Measurements from ENCODE around the gene ZCCHC14. TPM values are rescaled to one million over a fixed set of nuclear protein-coding genes. Genes with fewer than 3 reads are reported as not detected.
A peak's percentile ranks its signal among the peaks of the same experiment; 100 is the strongest.
"Not testable (repeated sequence)": the region's sequence is repeated elsewhere in the genome, so short reads cannot be mapped to it uniquely, and the experiment has no call there.

The ZCCHC14 gene
- total RNA-seq, 1 experiment from 2014 or later: 27.7 TPM

GRCh38 chr16:87489434-87490045 is 3.3 kb downstream of the ZCCHC14 start:
- Histone ChIP-seq H3K79me2 (ENCODE audit: insufficient read depth, low read length) (peaks cover 14% of the 10 kb centered on the region; the same call in 1 of the 2 replicates), H3K79me1 (ENCODE audit: insufficient read depth, low read depth, low read length, poor library complexity, severe bottlenecking) (no peaks in the 10 kb centered on the region), H3K18ac (ENCODE audit: insufficient read length, low read depth, low read length) (no peak overlapping the region), H3K4ac (ENCODE audit: low read depth, low read length) (no peak overlapping the region), H3K27me3 (ENCODE audit: insufficient read depth, low read length) (no peaks in the 10 kb centered on the region), H3K9me3 (ENCODE audit: control insufficient read depth, low read depth, low read length) (no peaks in the 10 kb centered on the region), H4K5ac (ENCODE audit: insufficient read length, low read depth, low read length) (no peak overlapping the region), H4K91ac (ENCODE audit: insufficient read length, low read depth, low read length) (no peak overlapping the region), H2BK120ac (ENCODE audit: low read depth, low read length, poor library complexity, severe bottlenecking) (no peak overlapping the region), H2BK5ac (ENCODE audit: insufficient read length, low read length) (no peak overlapping the region), H3K56ac (ENCODE audit: insufficient read length, low read depth, low read length) (no peak overlapping the region), H3K14ac (ENCODE audit: insufficient read depth, low read length) (no peak overlapping the region), H2BK20ac (ENCODE audit: low read depth, low read length, poor library complexity, severe bottlenecking) (no peak overlapping the region), H3T11ph (ENCODE audit: low read length) (no peak overlapping the region), H3K4me1 (ENCODE audit: insufficient read depth, low read length) (no peaks in the 10 kb centered on the region; the same call in 1 of the 2 replicates), H3K9ac (ENCODE audit: extremely low read depth, insufficient read length, low read length) (no peak overlapping the region), H3K23ac (ENCODE audit: insufficient read length, low read depth, low read length) (no peak overlapping the region), H2AFZ (ENCODE audit: low read length) (no peak overlapping the region), H4K8ac (replicated peaks; ENCODE audit: insufficient read length, low read depth, low read length) (no peak overlapping the region), H3K23me2 (ENCODE audit: insufficient read length, low read depth, low read length, poor library complexity, severe bottlenecking) (peaks cover 5% of the 10 kb centered on the region), H2BK15ac (ENCODE audit: low read depth, low read length) (no peak overlapping the region), H4K20me1 (ENCODE audit: control insufficient read depth, insufficient read depth, insufficient read length) (no peaks in the 10 kb centered on the region), H3K27ac (ENCODE audit: insufficient read length, low read depth, low read length) (no peak overlapping the region), H2AK5ac (ENCODE audit: insufficient read length, low read length) (no peak overlapping the region), H3K4me2 (ENCODE audit: insufficient read depth, insufficient read length, low read length) (no peak overlapping the region), H2BK12ac (ENCODE audit: insufficient read length, low read depth, low read length) (no peak overlapping the region)
- whole genome bisulfite sequencing (ENCODE audit: extremely low coverage, insufficient read length, low lambda C conversion rate): no CpG with 5 or more reads among the region's 6 CpGs
- peaks cover 32 to 41% of the 10 kb centered on the region in 2 experiments for H3K4me1 Mint-ChIP-seq
- peak overlapping the region in 1 of 3 experiments; percentile 18; a peak in 1 of 7 replicates for H3K27ac Mint-ChIP-seq
- no peaks in the 10 kb centered on the region for H3K9me3 Mint-ChIP-seq
- DNase-seq: no peak
- H3K36me3 Mint-ChIP-seq (ENCODE audit: insufficient read depth in 1 of 3, low read depth in 3 of 3): peaks cover 3 to 9% (median 5%) of the 10 kb centered on the region in 3 experiments; a peak in 6 of 7 replicates
- no peaks in the 10 kb centered on the region for H3K27me3 Mint-ChIP-seq (ENCODE audit: low read depth)
- TF ChIP-seq, protein P1, sequence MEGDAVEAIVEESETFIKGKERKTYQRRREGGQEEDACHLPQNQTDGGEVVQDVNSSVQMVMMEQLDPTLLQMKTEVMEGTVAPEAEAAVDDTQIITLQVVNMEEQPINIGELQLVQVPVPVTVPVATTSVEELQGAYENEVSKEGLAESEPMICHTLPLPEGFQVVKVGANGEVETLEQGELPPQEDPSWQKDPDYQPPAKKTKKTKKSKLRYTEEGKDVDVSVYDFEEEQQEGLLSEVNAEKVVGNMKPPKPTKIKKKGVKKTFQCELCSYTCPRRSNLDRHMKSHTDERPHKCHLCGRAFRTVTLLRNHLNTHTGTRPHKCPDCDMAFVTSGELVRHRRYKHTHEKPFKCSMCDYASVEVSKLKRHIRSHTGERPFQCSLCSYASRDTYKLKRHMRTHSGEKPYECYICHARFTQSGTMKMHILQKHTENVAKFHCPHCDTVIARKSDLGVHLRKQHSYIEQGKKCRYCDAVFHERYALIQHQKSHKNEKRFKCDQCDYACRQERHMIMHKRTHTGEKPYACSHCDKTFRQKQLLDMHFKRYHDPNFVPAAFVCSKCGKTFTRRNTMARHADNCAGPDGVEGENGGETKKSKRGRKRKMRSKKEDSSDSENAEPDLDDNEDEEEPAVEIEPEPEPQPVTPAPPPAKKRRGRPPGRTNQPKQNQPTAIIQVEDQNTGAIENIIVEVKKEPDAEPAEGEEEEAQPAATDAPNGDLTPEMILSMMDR (conservative IDR thresholded peaks at IDR 0.05): no peak
- H3K4me3 Mint-ChIP-seq: peak overlapping the region; percentile 21 to 87; a peak in 3 of 5 replicates

DNA sequence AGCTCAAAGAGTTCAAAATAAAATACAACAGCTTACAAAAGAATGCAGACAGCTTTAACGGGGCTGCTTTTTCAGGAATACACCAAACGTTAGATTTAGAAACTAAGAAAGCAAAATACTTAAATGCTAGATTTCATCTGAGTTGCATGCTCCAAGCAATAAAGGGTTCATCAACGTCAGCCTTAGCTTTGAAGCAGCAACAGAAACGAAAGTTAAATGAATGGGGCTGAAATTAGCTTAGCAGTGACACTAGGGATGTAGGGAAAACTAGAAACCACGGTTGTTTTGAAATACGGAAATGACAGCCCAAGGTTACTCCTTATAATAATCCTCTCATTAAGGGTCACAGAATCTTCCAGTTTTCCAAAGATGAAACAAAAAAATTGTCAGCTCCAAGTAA is 3.9 kb downstream of the ZCCHC14 start:
- not testable (repeated sequence) for H4K5ac ChIP-seq (ENCODE audit: insufficient read length, low read depth, low read length); H3K27me3 Mint-ChIP-seq (ENCODE audit: low read depth); H3T11ph ChIP-seq (ENCODE audit: low read length); DNase-seq; H3K18ac ChIP-seq (ENCODE audit: insufficient read length, low read depth, low read length); H3K9me3 Mint-ChIP-seq; H3K4me2 ChIP-seq (ENCODE audit: insufficient read depth, insufficient read length, low read length); H3K27me3 ChIP-seq (ENCODE audit: insufficient read depth, low read length); H3K56ac ChIP-seq (ENCODE audit: insufficient read length, low read depth, low read length); H2BK20ac ChIP-seq (ENCODE audit: low read depth, low read length, poor library complexity, severe bottlenecking); H2BK5ac ChIP-seq (ENCODE audit: insufficient read length, low read length); H3K9me3 ChIP-seq (ENCODE audit: control insufficient read depth, low read depth, low read length); H2BK15ac ChIP-seq (ENCODE audit: low read depth, low read length); H3K27ac Mint-ChIP-seq; H2BK12ac ChIP-seq (ENCODE audit: insufficient read length, low read depth, low read length); H3K14ac ChIP-seq (ENCODE audit: insufficient read depth, low read length); H2BK120ac ChIP-seq (ENCODE audit: low read depth, low read length, poor library complexity, severe bottlenecking); H3K4me1 ChIP-seq (ENCODE audit: insufficient read depth, low read length); H3K4ac ChIP-seq (ENCODE audit: low read depth, low read length); H2AFZ ChIP-seq (ENCODE audit: low read length); H4K20me1 ChIP-seq (ENCODE audit: control insufficient read depth, insufficient read depth, insufficient read length); H3K79me1 ChIP-seq (ENCODE audit: insufficient read depth, low read depth, low read length, poor library complexity, severe bottlenecking); H3K23me2 ChIP-seq (ENCODE audit: insufficient read length, low read depth, low read length, poor library complexity, severe bottlenecking); H2AK5ac ChIP-seq (ENCODE audit: insufficient read length, low read length); H3K9ac ChIP-seq (ENCODE audit: extremely low read depth, insufficient read length, low read length); H3K23ac ChIP-seq (ENCODE audit: insufficient read length, low read depth, low read length); H3K27ac ChIP-seq (ENCODE audit: insufficient read length, low read depth, low read length); H4K91ac ChIP-seq (ENCODE audit: insufficient read length, low read depth, low read length); H4K8ac ChIP-seq (replicated peaks; ENCODE audit: insufficient read length, low read depth, low read length); H3K36me3 Mint-ChIP-seq (ENCODE audit: insufficient read depth in 1 of 3, low read depth in 3 of 3); H3K4me3 Mint-ChIP-seq
- no CpG with 5 or more reads among the region's 6 CpGs for WGBS (ENCODE audit: extremely low coverage, insufficient read length, low lambda C conversion rate)
- peaks cover 14% of the 10 kb centered on the region; the same call in 1 of the 2 replicates for H3K79me2 ChIP-seq (ENCODE audit: insufficient read depth, low read length)
- H3K4me1 Mint-ChIP-seq: peaks cover 34 to 43% of the 10 kb centered on the region in 2 experiments
